Hepatic stellate cell (primary cell): ENCODE measurements around the gene SLC10A3.
"Not testable (repeated sequence)": the region's sequence is repeated elsewhere in the genome, so short reads cannot be mapped to it uniquely, and the experiment has no call there.

ENCODE experiments used
- DNase-seq: peaks from one replicate; pipeline ENCODE4 v3.0.0; 2011; ENCODE audit warnings: low spot score

The SLC10A3 gene

GRCh38 chrX:154508384-154508745 is 17.9 kb upstream of the SLC10A3 start:
- no peak for DNase-seq

GRCh38 chrX:154507673-154508383 is 17.4 kb upstream of the SLC10A3 start:
- no peak for DNase-seq

- no peak for DNase-seq
Measured at GRCh38 chrX:154506483-154507332, 16.3 kb upstream of the SLC10A3 start.

- peak; percentile 59 for DNase-seq
Measured at GRCh38 chrX:154505734-154506133, 15.3 kb upstream of the SLC10A3 start.

GRCh38 chrX:154502989-154503388 is 12.6 kb upstream of the SLC10A3 start:
- no peak for DNase-seq

- no peak for DNase-seq
Measured at GRCh38 chrX:154502098-154502497, 11.7 kb upstream of the SLC10A3 start.

- DNase-seq, result not testable (repeated sequence)
Measured at GRCh38 chrX:154501423-154501822, 11.0 kb upstream of the SLC10A3 start.

- DNase-seq, result not testable (repeated sequence)
Measured at GRCh38 chrX:154496591-154497137, 6.2 kb upstream of the SLC10A3 start.

- no peak for DNase-seq
Measured at GRCh38 chrX:154495472-154495922, 5.1 kb upstream of the SLC10A3 start.

GRCh38 chrX:154494715-154495114 is 4.3 kb upstream of the SLC10A3 start:
- DNase-seq, result no peak

GRCh38 chrX:154490021-154490413 is 412 bp downstream of the SLC10A3 start:
- DNase-seq, result peak; percentile 56

- DNase-seq, result no peak
Measured at GRCh38 chrX:154489182-154489581, 1.2 kb downstream of the SLC10A3 start.

- no peak for DNase-seq
Measured at GRCh38 chrX:154488336-154489075, 1.9 kb downstream of the SLC10A3 start.

GRCh38 chrX:154487518-154488290 is 2.7 kb downstream of the SLC10A3 start:
- DNase-seq, result no peak

- DNase-seq, result peak; percentile 53
Measured at GRCh38 chrX:154486396-154487207, 3.8 kb downstream of the SLC10A3 start, which contains the start of gene UBL4A. Gene UBL4A (minus strand): TSS chrX:154486615. CDS start chrX:154486584, 31 bp downstream.

- DNase-seq, result peak; percentile 27
Measured at GRCh38 chrX:154486052-154486395, 4.4 kb downstream of the SLC10A3 start.

- DNase-seq, result peak; percentile 26
Measured at GRCh38 chrX:154485150-154486051, 5.0 kb downstream of the SLC10A3 start.

- peak; percentile 35 for DNase-seq
Measured at GRCh38 chrX:154484255-154485149, 5.9 kb downstream of the SLC10A3 start.
